ENCODE data around the gene DYTN.

DYTN gene

DNA sequence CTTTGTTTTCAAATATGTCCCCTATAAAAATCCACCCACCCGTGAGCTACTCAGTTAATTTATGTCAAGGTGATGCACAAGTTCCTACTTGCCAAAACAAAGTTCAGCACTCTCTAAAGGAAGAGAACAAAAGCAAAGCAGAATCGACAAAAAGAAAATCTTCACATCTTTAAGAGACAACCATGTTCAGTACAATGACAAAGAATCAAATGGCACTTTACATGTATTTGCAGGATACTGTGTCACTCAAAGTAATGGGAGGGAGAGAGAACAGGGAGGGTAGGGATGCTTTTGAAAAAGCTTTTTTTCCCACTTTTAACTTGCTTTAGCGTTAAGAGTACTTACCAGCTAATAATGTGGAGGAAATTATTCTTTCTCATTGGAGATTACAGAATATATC lies 115.0 kb downstream of the DYTN start:
- no peaks in the 10 kb centered on the region for H3K9me3 ChIP-seq (replicated peaks in 1 of 11)
- H3K9ac ChIP-seq = no peak overlapping the region
- no peaks in the 10 kb centered on the region for H4K20me1 ChIP-seq
- no peaks in the 10 kb centered on the region for H3K4me1 ChIP-seq
- TF ChIP-seq Cebpa-rat (IDR thresholded peaks at IDR 0.05) = no peak
- no peak overlapping the region for H3K27ac ChIP-seq
- no peaks in the 10 kb centered on the region for H3K27me3 ChIP-seq
- no peaks in the 10 kb centered on the region for H3K36me3 ChIP-seq
- H3K4me2 ChIP-seq = no peak overlapping the region
- H3K4me3 ChIP-seq = no peak overlapping the region

Data from BLaER1 treated with 17β-estradiol and CSF1 and Interleukin-3, amounts not matched to agents 10 nM and 100 nM (cell line).